ENCODE results near the gene ME3.
"Not testable (repeated sequence)": the region's sequence is repeated elsewhere in the genome, so short reads cannot be mapped to it uniquely, and the experiment has no call there.

Gene ME3

DNA sequence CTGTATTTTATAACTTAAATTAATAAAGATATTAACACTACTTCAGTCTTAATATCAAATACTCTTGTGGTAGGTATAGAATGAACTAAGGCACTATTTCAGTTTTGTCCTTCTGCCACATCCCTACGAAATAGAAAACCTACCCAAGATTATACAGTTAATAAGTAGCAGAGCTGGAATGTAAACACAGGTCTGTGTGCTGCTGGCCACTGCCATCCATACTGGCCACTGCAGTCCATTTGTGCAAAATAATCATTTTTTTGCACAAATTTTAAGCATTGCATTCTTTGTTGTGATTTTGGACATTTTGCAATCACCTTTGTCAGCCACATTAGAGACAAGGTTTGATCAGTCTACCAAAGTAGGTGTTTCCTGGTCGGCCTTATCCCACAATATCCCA, 91.9 kb downstream of the ME3 start:
- no peak for DNase-seq

DNA sequence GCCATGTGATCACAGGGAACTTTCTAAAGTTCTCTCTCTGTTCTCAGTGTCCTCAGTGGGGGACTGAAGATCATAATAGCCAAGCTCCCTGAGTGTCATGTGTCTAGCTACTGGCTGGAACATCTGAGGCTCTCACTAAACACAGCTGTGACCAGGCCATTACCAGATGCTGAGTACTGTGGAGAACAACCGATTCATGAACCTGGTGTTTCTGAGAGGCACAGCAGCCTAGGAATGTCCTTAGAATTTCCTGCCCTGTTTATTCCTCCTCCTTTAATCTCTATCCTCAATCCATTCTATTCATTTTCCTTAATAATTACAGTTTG, 93.0 kb downstream of the ME3 start:
- no peak for DNase-seq

DNA sequence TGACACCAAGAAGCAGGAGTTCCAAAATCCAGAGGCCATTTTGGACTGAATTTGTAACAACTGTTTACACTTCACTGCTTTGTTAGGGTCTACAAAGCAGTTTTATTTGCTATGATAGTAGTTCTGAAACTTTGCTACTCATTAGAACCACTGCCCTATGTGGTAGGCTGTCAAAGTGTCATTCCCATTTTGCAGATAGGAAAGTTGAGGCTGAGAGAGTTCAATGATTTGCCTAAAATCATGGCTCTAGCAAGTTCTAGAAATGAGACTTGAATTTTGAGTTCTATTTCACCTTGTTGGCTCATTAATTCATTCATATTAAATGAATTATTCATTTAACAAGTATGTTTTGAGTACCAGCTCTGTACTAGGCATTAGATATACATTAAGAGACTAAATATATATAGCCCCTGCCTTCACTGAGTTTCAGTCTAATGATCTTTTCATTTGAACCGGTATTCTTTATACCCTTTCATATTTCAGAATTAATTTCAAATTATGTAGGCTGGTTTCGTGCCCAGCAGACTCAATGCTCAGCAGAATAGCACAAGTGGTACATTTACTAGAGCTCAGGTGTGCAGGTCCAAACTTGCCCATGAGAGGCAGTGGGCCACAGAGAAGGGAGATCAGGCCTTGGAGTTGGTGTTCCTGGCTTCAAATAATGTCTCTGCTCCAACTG, 93.5 kb downstream of the ME3 start:
- no peak for DNase-seq

DNA sequence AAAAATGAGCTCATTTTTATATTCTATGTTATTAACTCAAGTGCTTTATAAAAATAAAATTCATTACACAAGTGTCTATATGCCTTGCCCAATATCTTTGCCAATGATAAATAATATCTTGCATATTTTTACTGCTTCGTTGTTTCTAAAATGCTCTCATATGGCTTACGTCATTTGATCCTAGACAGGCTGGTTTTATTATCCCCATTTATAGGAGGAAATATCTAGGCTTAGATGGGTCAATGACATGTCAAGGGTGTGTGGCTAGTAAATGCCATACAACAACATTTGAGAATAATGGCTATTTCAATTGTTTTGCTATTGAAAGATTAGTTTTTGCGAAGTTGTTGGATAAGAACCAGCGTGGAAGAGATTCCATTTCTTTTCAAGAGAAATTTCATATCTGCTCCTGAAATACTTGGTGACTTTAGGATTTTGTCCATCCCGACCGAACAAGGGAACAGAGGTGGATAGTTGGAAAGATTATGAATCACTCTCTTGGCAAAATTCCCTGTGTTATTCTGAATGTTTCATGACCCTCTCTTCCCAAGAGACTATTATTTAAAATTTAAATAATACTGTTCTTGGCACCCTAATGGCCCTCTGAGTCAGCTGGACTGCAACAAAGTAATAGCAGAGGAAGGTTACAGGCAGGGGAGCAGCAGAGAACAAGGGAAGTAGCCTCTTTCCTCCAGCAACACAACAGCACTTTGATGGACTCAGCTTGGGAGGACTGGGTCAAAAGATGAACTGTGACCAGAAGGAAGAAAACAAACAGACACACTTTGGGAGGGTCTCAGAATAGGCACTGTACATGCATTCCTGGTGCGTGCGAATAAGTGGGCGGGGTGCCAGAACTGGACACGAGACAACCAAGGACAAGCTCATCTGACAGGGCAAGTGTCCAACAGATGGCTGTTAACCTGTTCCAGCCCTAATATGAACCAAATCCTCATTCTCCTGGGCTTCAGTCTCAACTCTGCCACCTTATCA, 94.5 kb downstream of the ME3 start:
- DNase-seq, result no peak

DNA sequence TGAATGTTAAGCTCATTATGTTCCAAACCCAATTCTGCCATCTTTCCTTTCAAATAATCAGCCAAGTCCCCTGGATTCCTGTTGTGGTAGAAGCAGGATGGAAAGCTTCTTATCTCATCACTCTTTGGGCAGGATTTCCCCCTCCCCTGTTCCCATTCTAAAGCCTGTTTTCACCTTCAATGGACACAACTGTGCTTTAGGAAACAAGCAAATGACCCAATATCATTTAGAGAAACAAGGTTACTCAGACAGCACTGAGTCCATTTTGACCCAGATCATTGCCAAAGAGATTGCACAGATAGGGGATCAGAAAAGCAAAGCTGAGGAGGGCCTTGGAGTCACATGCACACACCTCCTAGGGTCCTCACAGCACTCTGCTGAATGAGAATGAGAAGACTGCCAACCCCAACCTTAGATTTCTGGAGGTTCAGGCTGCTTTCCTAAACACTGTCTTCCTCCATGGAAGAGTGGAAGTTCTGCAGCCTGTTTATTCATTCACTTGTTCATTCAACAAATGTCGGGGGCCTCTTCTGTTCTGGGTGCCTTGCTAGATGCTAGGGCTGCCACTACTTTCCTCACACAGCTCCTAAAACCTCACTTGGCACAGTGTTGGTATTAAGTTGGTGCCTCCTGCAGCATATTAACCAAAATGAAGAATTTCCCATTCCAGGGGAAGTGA, 95.3 kb downstream of the ME3 start:
- no peak for DNase-seq

DNA sequence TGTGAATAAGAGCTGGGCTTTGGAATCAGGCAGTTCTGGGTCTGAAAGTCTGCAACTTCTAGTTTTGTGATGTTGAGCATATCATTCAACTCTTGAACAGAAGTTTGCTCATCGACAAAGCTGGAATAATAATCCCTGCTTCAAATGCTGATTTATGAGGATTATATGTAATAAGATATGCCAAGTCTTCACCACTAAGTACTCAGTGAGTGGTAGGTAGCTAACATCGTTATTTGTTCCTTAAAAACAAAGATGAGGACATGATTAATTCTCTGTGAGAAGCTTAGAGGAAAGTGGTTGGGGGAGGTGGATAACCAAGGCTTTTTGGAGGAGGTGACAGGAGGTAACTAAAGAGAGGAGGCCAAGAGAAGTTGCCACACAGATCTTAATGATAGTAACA, 96.5 kb downstream of the ME3 start:
- DNase-seq, result no peak

DNA sequence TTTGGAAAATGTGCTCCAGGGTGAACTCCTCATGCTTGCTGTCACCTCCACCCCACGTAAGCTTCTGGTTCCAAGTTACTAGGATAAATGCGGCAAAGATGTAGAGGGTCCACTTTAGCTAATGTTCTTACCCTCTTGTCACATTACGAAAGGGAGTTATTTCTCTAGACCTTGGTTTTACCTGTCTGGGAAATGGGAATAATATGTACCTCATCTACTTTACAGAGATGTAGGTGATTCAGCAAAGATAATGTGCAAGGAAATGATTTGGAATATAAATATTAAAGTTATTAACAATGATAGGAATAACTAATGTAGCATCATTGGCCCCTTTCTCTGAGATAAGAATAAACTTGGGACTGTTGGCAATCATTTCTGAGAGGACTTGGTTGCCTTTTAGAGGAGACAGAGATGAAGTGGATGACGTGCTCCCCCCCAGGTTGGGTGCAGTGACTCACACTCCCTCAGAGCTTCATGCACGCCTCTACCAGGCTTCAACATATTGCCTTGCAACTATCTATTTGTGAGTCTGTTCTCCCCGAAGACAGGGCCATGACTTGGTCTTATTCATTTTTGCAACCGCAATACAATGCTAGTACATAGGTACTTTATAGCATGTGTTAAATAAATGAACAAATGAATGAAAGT, 97.1 kb downstream of the ME3 start:
- DNase-seq, result no peak

DNA sequence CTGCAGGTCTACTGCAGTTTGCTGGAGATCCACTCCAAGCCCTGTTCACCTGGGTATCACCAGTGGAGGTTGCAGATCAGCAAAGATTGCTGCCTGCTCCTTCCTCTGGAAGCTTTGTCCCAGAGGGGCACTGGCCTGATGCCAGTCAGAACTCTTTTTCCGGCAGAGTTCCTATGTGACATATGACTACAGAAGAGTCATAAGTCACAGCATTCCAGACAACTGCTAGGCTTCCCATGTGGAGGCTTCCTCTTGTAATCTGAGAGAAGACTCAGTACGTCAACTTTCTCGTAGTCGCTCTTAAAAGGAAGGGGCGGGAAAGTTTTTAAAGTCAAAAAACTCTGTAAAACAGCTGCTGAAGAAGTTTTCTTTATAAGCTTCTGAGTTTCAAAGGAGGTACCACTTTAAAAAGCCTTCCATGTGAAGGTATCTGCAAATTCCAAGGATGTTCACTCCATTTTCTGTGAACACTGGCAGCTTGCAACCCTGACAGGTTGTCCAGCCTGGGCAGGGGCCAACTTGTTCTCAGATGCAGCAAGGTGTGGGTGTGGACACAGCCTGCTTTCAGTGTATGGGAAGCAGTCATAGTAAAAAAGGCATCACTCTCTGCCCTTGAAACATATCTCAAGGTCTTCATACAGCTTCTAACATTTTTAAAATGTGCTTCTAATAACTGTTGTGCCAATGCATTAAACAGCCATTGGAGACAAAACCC, 97.8 kb downstream of the ME3 start:
- DNase-seq, result no peak

DNA sequence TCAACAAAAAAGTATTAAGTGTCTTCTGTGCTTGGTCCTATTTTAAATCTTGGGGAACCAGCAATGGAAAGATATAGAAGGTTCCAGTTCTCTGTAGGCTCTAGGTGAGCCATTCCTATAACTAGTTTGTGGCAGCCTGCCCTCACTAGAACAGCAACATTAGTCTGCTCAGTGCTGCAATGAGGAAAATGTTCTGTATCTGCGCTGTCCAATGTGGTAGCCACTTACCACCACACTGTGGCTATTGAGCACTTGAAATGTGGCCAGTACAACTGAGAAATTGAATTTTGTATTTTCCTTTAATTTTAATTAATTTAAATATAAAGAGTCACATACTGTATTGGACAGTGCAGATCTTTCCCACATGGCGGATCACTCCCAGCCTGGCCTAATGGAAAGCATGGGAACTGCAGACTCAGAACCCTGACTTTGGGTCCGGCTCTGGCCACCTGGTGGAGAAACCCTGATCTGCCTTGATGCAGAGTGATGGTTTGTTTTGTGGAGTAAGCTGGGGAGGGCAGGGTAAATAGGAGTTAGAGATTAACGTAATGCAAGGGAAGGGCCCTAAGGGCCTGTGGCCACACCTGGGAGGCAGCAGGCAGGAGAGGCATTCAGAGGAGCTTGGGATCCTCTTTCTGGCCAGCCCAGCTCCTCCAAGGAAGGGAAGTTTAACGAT, 101.0 kb downstream of the ME3 start:
- no peak for DNase-seq

DNA sequence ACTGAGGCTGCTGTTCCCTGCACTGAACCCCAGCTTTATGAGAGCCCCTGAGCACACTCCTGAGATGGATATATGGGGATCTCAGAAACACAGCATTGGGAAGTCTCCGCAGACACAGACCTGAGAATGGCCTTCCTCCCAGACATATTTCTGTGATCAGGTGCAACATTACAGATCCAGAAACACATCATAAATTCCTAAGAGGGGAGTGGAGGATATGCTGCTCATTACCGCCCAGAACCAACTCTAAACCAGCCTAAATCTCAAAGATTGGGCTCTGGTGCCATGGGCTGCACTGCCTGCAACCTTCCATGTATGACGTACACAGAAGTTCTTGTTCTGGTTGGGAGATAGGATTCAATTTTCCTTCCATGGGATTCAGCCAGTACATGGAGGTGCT, 102.0 kb downstream of the ME3 start:
- DNase-seq, result no peak

DNA sequence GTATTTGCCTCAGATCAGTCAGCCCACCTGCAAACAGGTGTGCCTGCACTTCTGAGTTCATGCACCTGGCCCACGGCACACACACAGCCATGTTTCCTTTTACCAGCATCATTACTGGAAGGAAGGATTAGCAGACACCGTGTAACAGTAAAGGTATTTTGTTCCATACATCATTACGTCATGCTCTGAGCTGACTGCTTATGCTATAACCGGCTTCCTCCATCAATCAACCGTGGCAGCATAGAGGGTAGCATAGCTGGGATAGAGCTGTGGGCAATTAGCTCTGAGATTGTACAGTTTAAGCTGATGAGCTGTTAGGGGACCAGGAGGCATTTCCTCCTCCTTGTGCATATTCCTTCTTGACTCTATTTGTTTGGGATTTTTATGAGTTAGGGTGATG, 102.4 kb downstream of the ME3 start:
- no peak for DNase-seq

DNA sequence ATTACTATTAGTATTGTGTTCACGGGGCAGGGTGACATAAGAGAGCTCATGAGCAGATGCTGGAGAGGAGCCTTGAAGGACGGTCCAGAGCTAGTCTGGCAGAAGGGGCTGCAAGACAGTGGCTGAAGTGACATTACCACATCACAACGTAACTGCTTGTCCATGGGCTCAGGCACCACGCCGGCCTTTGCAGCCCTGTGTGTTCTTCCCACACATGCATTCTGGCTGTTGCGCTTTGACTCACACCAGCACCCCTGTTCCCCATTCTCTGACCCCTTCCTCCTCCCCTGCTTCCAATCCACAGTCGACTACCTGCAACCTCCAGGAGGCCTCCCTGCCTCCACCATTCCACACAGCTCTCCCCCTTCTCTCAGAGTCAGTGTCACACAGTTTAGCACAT, 103.3 kb downstream of the ME3 start:
- no peak for DNase-seq

DNA sequence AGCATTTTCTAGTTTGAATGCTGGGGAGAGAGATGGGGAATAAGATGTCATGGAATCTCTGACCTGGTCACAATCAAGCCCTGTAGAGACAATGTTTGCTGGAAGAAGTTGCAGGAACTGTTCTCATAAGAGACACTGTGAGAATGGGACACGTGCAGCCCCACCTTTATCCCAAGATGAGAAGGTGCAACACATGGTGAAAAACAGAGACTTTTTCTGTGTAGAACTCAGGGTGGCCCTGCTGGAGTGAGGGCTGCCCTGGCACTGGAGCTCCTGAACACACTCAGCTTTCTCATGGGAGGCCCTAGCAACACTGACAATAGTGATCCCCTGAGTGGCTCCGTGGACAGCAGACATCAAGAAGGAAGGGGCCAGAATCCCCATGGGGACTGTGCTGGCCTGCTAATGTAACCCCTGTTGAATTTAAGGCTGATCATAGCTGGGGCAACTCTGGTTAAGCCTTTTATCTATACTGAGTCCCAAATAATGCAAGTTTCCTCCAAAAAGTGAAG, 106.6 kb downstream of the ME3 start:
- DNase-seq, result no peak

DNA sequence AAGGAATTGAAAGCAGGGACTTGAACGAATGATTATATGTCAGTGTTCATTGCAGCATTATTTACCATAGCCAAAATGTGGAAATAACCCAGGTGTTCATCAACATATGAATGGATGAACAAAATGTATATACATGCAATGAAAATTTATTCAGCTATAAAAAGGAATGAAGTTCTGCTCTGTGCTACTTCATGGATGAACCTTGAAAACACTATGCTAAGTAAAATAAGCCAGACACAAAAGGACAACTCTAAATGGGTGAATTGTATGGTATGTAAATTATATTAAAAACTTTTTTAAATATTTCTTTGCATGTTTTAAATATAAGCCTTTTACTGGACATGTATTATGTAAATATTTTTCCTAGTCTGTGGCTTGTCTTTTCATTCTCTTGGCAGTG, 107.0 kb downstream of the ME3 start:
- no peak for DNase-seq

DNA sequence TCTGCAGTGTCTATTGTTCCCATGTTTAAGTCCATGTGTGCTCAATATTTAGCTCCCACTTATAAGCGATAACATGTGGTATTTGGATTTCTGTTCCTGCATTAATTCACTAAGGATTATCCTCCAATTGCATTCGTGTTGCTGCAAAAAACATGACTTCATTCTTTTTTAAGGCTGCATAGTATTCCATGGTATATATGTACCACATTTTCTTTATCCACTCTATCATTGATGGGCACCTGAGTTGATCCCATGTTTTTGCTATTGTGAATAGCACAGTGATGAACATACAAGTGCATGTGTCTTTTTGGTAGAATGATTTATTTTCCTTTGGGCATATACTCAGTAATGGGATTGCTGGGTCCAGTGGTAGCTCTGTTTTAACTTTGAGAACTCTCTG, 109.6 kb downstream of the ME3 start:
- not testable (repeated sequence) for DNase-seq

DNA sequence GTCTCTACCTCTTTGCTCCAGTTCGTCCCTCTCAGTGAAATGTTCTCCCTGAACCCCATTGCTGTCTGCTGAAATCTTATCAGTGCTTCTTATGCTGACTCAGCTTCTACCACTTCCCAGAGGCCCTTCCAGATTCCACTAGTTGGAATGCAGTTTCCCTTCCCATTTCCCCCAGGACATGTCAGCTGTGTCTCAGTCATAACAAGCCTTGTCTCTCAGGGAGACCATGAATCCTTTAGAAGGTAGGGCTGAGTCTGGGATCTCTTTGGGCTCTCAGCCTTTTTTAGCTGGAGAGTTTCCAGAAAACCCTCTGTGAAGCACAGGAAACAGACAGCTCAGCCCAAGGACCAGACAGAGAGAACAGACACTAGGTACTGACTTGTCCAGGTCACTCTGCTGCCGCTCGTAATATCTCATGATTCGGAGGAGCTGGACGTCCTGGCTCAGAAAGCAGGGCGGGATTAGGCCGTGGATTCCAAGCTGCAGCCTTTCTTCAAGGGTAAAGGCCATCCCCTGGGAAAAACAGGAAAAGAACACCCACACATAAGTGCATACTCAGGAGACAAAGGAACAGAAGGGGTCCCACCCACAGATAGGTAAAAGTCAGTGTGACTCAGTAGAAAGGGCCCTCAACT, 113.0 kb downstream of the ME3 start:
- no peak for DNase-seq

DNA sequence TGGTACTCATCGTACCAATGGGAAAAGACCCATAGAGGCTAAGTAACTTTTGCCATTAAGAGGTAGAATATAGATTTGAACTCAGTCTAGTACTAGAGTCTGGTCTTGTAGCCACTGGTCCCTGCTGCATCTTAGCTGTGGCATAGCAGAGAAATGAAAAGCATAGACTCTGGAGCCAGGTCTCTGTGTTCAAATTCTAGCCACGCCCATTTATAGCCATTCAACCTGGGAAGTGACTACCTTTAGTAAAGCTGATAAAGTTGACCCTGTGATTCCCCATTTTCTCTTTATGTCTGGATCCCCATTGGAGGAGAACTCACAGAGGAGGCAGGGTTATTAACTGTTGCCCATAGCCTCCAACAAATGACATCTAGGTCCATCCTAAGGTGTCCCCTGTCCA, 113.6 kb downstream of the ME3 start:
- no peak for DNase-seq

DNA sequence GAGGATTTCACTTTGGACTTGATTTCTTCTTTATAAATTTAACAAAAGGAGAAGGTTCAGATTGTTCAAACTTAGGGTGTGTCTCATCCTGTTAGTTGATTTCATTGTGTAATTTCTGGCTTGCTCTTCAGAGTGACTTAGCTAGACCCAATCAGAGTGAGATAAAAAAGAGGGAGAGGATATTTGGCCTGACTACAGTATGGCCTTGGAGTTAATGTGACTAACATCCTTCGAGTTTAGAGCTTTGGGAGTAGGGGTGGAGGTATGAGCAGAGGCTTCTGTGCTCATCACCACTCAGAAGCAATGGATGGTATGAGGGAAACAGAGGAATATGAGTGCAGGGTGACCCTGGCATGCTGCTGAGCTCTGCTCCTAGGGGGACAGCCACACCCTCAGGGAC, 114.2 kb downstream of the ME3 start:
- no peak for DNase-seq

DNA sequence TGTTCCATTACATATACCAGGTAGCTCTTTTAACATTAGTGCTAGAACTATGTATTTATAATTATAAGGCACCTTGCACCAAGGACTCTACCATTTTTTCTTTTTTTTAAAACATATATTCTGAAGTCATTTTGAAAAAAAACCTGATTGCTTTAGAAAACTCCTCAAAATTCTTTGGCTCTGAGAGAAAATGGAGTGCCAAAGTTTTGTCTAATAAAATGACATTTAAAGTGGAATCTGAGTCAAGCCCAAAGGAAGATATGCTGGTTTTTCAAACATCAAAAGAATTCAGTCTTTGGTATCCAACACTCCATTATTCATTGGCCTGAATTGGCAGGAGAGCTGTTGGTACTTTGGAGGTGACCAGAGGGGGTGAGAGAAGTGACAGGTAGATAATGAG, 116.5 kb downstream of the ME3 start:
- DNase-seq, result no peak

DNA sequence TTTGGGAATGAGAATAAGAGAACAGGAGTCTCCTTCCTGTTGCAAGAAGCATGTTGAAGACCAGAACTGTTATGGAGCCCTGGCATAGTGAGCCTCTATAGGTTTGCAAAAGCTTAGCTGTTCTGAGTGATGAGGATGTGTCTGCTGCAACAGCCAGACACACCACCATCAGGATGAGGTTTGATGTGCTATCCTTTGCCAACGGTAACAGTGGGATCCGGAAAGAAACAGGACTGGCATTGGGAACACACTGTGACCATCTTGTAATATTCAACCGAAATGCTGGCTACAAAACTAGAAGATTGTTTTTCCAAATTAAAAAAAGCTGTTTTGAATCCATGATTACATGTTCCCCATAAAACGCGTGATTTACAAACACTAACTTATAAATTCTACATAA, 117.0 kb downstream of the ME3 start:
- DNase-seq, result no peak

DNA sequence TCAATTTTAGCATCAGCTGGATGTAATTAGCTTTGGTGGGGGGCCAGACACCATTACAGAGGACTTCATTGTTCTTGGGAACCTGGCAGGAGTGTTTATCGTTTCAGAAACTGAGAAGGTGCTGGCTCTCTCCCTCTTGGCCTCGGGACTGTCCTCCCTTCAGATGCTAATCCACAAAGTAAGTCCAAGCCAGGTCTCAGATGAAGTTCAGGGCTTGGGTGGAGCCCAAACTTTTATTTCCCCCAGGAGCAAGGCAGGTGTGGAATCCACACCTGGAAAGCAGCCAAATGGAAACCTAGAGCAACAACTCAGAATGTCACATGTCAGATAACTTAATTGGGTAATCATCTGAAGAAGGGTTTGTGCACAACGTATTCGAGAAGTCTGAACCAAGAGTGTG, 119.2 kb downstream of the ME3 start:
- no peak for DNase-seq

Measured in hippocampal formation (tissue), 2 donors.